Karpas-422 (cell line): ENCODE results near the gene TGM2. TPM values are rescaled to one million over a fixed set of nuclear protein-coding genes. Genes with fewer than 3 reads are reported as not detected.

Source experiments
- DNase-seq: peaks from one replicate; pipeline ENCODE4 v3.0.0-alpha.2; 2015
- H2AFZ ChIP-seq: fragments of 200-600 bp; sonication (generic); 2 replicates; pipeline ENCODE4 v1.6.1; 2014; ENCODE audit warnings: antibody characterized with exemption, low read length, mixed read lengths
- H3K27ac ChIP-seq: fragments of 200-600 bp; sonication (generic); 2 replicates; pipeline ENCODE4 v1.5.1; 2014; ENCODE audit warnings: mild to moderate bottlenecking, low read length, moderate library complexity
- H3K27me3 ChIP-seq: fragments of 200-600 bp; sonication (generic); 2 replicates; pipeline ENCODE4 v1.6.1; 2014; ENCODE audit warnings: low read length, mixed read lengths
- H3K36me3 ChIP-seq: fragments of 200-600 bp; sonication (generic); 2 replicates; pipeline ENCODE4 v1.6.1; 2014; ENCODE audit warnings: low read length, mixed read lengths; ENCODE audit not compliant: insufficient read depth
- H3K4me1 ChIP-seq: fragments of 200-600 bp; sonication (generic); 2 replicates; pipeline ENCODE4 v1.6.1; 2014; ENCODE audit warnings: mild to moderate bottlenecking, low read length, mixed read lengths
- H3K4me2 ChIP-seq: fragments of 200-600 bp; sonication (generic); 2 replicates; pipeline ENCODE4 v1.6.1; 2014; ENCODE audit warnings: low read length, low read depth, mild to moderate bottlenecking; ENCODE audit not compliant: poor library complexity, severe bottlenecking
- H3K4me3 ChIP-seq: fragments of 200-600 bp; sonication (generic); 2 replicates; pipeline ENCODE4 v1.5.1; 2014; ENCODE audit warnings: mild to moderate bottlenecking, antibody characterized with exemption, low read length, mixed read lengths
- H3K79me2 ChIP-seq: fragments of 200-600 bp; sonication (generic); 2 replicates; pipeline ENCODE4 v1.6.1; 2014; ENCODE audit warnings: mild to moderate bottlenecking, low read length, mixed read lengths
- H3K9ac ChIP-seq: fragments of 200-600 bp; sonication (generic); 2 replicates; pipeline ENCODE4 v1.6.0; 2014; ENCODE audit warnings: low read length
- H3K9me2 ChIP-seq: fragments of 200-600 bp; sonication (generic), shearing (Covaris generic); replicated peaks from 2 replicates; pipeline ENCODE4 v1.6.0; 2014; ENCODE audit warnings: mild to moderate bottlenecking, low read length, moderate library complexity; ENCODE audit not compliant: insufficient read depth
- H3K9me3 ChIP-seq: fragments of 300-700, 200-600 bp; sonication (generic); 2 replicates; pipeline ENCODE4 v1.6.1; 2014; ENCODE audit warnings: low read length, mixed read lengths
- H4K20me1 ChIP-seq: fragments of 200-600 bp; sonication (generic); 2 replicates; pipeline ENCODE4 v1.6.1; 2014; ENCODE audit warnings: mild to moderate bottlenecking, antibody characterized with exemption, low read length, low read depth; ENCODE audit not compliant: insufficient read depth
- total RNA-seq: library from RNA; depleted of rRNA; stranded (reverse); fragments of >200 nt; shearing (Covaris generic); gene quantifications from 2 replicates; pipeline ENCODE4 v1.2.3, GENCODE V29; 2014; ENCODE audit warnings: low replicate concordance; rRNA removed

The TGM2 gene
- 0.11 and 0.15 TPM in 2 replicates for total RNA-seq

GRCh38 chr20:38165089-38165965 lies at the start of gene TGM2:
Gene TGM2 (minus strand): TSS chr20:38165270. CDS start chr20:38165198, 72 bp downstream.
- H3K4me2 ChIP-seq = peak within 1 kb of the TSS; percentile 58
- H3K4me3 ChIP-seq = no peak within 1 kb of the TSS
- H3K36me3 ChIP-seq = no peaks in the 10 kb centered on the region
- peak; percentile 80 for DNase-seq
- peaks cover 4% of the 10 kb centered on the region; the same call in 1 of the 2 replicates for H3K4me1 ChIP-seq
- H3K27ac ChIP-seq = no peak within 1 kb of the TSS
- H4K20me1 ChIP-seq = no peaks in the 10 kb centered on the region
- no peaks in the 10 kb centered on the region for H3K79me2 ChIP-seq
- H3K9ac ChIP-seq = no peak within 1 kb of the TSS
- no peak within 1 kb of the TSS for H2AFZ ChIP-seq
- no peaks in the 10 kb centered on the region for H3K9me2 ChIP-seq
- no peaks in the 10 kb centered on the region for H3K9me3 ChIP-seq
- H3K27me3 ChIP-seq = no peaks in the 10 kb centered on the region

GRCh38 chr20:38214256-38215193 lies 49.5 kb upstream of the TGM2 start:
- Histone ChIP-seq H3K27ac (no peak overlapping the region), H4K20me1 (no peaks in the 10 kb centered on the region; the same call in 1 of the 2 replicates), H3K9me3 (no peaks in the 10 kb centered on the region), H2AFZ (no peak overlapping the region), H3K36me3 (no peaks in the 10 kb centered on the region), H3K4me2 (no peak overlapping the region), H3K4me3 (no peak overlapping the region), H3K9ac (no peak overlapping the region), H3K4me1 (no peaks in the 10 kb centered on the region), H3K27me3 (no peaks in the 10 kb centered on the region), H3K79me2 (no peaks in the 10 kb centered on the region), H3K9me2 (no peaks in the 10 kb centered on the region)
- no peak for DNase-seq

- H3K27ac ChIP-seq = no peak overlapping the region
- no peak for DNase-seq
- H3K4me1 ChIP-seq = peaks cover 6% of the 10 kb centered on the region; the same call in 1 of the 2 replicates
- no peaks in the 10 kb centered on the region for H4K20me1 ChIP-seq
- H3K9me3 ChIP-seq = no peaks in the 10 kb centered on the region
- no peak overlapping the region for H3K4me2 ChIP-seq
- H3K9ac ChIP-seq = no peak overlapping the region
- H3K4me3 ChIP-seq = no peak overlapping the region
- no peaks in the 10 kb centered on the region for H3K9me2 ChIP-seq
- H3K27me3 ChIP-seq = no peaks in the 10 kb centered on the region
- no peak overlapping the region for H2AFZ ChIP-seq
- no peaks in the 10 kb centered on the region for H3K36me3 ChIP-seq
- H3K79me2 ChIP-seq = no peaks in the 10 kb centered on the region
Observed at GRCh38 chr20:38213607-38213940, 48.5 kb upstream of the TGM2 start.

DNA sequence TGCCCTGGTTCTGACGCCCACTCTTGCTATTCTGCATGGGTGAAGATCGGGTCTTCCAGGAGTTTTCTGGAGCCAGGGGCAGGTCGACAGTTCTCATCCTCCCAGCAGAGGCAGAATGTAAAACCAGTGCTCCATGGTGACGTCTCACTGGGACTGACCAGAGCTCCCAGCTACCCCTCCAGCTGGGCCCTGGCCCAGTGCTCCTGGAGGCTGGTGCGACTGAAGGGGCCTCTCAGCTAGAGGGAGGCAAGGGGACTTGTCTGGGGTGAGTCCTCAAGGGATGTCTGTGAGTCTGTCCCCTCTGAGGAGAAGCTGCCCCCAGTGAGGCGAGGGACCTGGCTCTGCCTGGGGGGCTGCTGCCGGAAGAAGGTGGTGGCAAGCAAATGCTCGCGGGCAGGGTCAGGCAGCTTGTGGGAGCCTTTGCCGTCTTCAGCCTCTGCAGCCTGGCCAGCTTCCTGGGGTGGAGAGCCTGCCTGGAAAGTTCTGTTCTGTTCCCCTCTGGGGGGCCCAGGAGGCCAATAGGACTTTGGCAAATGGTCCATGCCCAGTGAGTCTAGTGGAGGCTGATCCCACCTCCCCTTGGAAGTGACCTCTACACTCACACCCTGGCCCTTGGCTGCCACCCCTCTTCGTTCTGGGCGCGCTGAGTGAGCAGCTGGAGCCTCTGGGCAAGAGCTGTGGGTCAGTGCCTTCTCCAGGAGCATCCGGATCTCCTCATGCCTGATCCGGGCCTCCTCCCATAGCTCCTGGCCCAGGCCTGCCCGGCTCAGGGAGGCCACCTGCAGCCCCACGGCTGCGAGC lies 47.9 kb upstream of the TGM2 start:
- H2AFZ ChIP-seq = no peak overlapping the region
- no peak overlapping the region for H3K4me3 ChIP-seq
- no peak overlapping the region for H3K27ac ChIP-seq

DNA sequence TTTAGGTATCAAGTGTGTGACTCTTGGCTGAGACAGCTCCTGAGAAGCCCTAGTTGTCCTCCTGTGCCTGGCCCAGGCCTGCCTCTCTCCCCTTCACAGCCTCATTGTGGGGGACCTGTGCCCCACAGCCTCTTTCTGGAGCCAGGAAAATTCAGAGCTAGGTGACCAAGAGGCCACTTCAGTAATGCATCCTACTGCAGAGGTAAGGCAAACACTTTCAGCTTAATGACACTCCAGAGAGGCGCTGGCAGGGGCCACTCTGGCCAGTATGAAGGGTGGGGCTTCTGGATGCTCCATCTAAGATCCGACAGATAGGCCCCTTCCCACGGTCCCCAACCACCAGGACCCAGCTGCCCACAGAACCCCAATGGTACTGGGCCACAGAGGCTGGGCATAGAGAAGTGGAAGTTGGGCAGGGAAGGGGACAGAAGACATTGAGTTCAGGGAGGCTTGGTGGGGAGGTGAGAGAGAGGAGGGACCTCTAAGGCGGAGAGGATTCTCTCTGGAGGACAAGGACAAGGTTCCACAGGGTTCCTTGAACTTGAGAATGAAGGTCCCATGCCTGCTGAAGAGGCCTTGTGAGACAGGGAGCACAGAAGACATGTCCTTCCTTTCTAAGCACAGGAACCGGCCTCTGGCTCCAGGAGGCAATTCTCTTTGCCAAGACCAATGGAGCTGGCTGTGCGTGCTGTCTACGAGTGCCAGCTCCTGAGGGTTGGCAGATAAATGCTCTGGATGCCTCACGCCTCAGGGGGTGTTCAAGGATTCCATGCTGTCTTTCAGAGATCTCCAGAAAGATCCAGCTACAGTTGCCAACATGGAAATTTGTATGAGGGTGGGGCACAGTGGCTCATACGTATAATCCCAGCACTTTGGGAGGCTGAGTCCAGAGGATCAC lies 46.4 kb upstream of the TGM2 start:
- H3K4me3 ChIP-seq = no peak overlapping the region
- H3K9me2 ChIP-seq = no peaks in the 10 kb centered on the region
- no peak overlapping the region for H3K27ac ChIP-seq
- H3K4me1 ChIP-seq = peaks cover 9% of the 10 kb centered on the region; the same call in 1 of the 2 replicates
- H2AFZ ChIP-seq = no peak overlapping the region
- H3K79me2 ChIP-seq = no peaks in the 10 kb centered on the region
- H3K9me3 ChIP-seq = peaks cover 3% of the 10 kb centered on the region; the same call in 1 of the 2 replicates
- no peak for DNase-seq
- no peaks in the 10 kb centered on the region for H4K20me1 ChIP-seq
- no peaks in the 10 kb centered on the region for H3K27me3 ChIP-seq
- no peaks in the 10 kb centered on the region for H3K36me3 ChIP-seq
- no peak overlapping the region for H3K9ac ChIP-seq
- H3K4me2 ChIP-seq = no peak overlapping the region

More for the DNA sequence above, 47.9 kb upstream of the TGM2 start:
- Histone ChIP-seq H3K9me3 (no peaks in the 10 kb centered on the region), H3K4me2 (no peak overlapping the region), H3K9ac (no peak overlapping the region), H4K20me1 (no peaks in the 10 kb centered on the region), H3K4me1 (peaks cover 8% of the 10 kb centered on the region; the same call in 1 of the 2 replicates), H3K36me3 (no peaks in the 10 kb centered on the region), H3K27me3 (no peaks in the 10 kb centered on the region), H3K79me2 (no peaks in the 10 kb centered on the region), H3K9me2 (no peaks in the 10 kb centered on the region)
- no peak for DNase-seq

GRCh38 chr20:38210741-38211140 lies 45.7 kb upstream of the TGM2 start:
- Histone ChIP-seq H4K20me1 (no peaks in the 10 kb centered on the region), H3K27me3 (no peaks in the 10 kb centered on the region), H3K9me3 (peaks cover 3% of the 10 kb centered on the region; the same call in 1 of the 2 replicates), H3K4me2 (no peak overlapping the region), H3K9me2 (no peaks in the 10 kb centered on the region), H3K36me3 (no peaks in the 10 kb centered on the region), H3K79me2 (no peaks in the 10 kb centered on the region), H3K4me3 (no peak overlapping the region), H3K4me1 (peaks cover 9% of the 10 kb centered on the region; the same call in 1 of the 2 replicates), H3K9ac (no peak overlapping the region), H3K27ac (no peak overlapping the region), H2AFZ (no peak overlapping the region)
- DNase-seq = no peak

- H3K9me2 ChIP-seq = no peaks in the 10 kb centered on the region
- H3K27ac ChIP-seq = no peak overlapping the region
- H3K9me3 ChIP-seq = peaks cover 3% of the 10 kb centered on the region; the same call in 1 of the 2 replicates
- no peak overlapping the region for H3K4me3 ChIP-seq
- peaks cover 9% of the 10 kb centered on the region; the same call in 1 of the 2 replicates for H3K4me1 ChIP-seq
- H3K27me3 ChIP-seq = no peaks in the 10 kb centered on the region
- no peaks in the 10 kb centered on the region for H3K36me3 ChIP-seq
- H3K4me2 ChIP-seq = no peak overlapping the region
- DNase-seq = no peak
- no peaks in the 10 kb centered on the region for H3K79me2 ChIP-seq
- H3K9ac ChIP-seq = no peak overlapping the region
- H4K20me1 ChIP-seq = no peaks in the 10 kb centered on the region
- H2AFZ ChIP-seq = no peak overlapping the region
Observed at GRCh38 chr20:38209736-38210405, 44.8 kb upstream of the TGM2 start.
